GM10248 (cell line): ENCODE measurements around the gene CD99.
A peak's percentile ranks its signal among the peaks of the same experiment; 100 is the strongest.

Experiments used
- CTCF ChIA-PET: fragments of 300-600 bp; sonication (Branson Sonifier 250); formaldehyde crosslinking; extraction: SDS; loops from one replicate; lab custom pipeline; 2021; ENCODE audit warnings: antibody characterized with exemption; lab: Yijun Ruan, JAX
- POLR2A ChIA-PET: fragments of 350-650 bp; sonication (Branson Sonifier 250); formaldehyde crosslinking; extraction: SDS; loops from one replicate; lab custom pipeline; 2020; ENCODE audit warnings: antibody characterized with exemption; lab: Yijun Ruan, JAX
- DNase-seq: peaks from one replicate; pipeline ENCODE4 v3.0.0; 2012; ENCODE audit errors: extremely low spot score
- TF ChIP-seq, protein P1 (sequence below): IDR thresholded peaks from 2 replicates; pipeline ENCODE4 v1.5.1; 2012; ENCODE audit warnings: mild to moderate bottlenecking, low read depth; ENCODE audit errors: extremely low read depth, missing control alignments, control extremely low read depth

CD99 gene

DNA sequence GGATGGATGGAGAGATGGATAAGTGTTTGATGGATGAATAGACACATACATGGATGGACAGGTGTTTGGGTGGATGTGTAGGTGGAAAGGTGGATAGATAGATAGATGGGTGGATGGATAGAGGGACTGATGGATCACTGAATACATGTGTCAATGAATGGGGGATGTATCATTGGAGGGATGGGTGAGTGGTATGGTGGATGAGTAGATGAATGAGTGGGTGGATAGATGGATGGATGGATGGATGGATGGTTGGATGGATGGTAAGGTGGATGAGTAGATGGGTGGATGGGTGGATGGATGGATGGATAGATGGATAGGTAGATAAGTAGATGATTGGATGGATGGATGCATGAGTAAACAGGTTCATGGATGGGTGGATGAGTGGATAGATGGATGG, 41.1 kb upstream of the CD99 start:
- no peak for DNase-seq
- ChIA-PET POLR2A (no interaction called here), CTCF (no interaction called here)
- TF ChIP-seq, protein P1, sequence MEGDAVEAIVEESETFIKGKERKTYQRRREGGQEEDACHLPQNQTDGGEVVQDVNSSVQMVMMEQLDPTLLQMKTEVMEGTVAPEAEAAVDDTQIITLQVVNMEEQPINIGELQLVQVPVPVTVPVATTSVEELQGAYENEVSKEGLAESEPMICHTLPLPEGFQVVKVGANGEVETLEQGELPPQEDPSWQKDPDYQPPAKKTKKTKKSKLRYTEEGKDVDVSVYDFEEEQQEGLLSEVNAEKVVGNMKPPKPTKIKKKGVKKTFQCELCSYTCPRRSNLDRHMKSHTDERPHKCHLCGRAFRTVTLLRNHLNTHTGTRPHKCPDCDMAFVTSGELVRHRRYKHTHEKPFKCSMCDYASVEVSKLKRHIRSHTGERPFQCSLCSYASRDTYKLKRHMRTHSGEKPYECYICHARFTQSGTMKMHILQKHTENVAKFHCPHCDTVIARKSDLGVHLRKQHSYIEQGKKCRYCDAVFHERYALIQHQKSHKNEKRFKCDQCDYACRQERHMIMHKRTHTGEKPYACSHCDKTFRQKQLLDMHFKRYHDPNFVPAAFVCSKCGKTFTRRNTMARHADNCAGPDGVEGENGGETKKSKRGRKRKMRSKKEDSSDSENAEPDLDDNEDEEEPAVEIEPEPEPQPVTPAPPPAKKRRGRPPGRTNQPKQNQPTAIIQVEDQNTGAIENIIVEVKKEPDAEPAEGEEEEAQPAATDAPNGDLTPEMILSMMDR = no peak

DNA sequence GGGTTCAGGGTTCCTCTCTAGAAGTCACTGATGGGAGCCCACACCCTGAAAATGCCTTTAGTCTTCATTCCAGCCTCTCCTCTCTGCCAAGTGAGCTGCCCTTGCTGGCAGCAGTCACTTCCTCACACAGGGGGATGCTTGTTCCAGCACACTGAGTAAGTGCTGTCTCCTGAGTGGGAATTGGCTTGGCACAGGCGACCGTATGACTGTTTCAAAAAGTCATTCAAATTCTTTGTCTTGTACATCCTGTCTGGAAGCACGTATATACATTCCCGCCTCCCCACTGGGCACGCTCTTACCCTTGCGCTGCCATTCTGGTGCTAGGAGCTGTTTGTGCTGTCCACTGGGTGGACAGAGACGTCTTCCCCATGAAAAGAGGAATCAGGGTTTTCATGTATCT, 40.2 kb upstream of the CD99 start:
- TF ChIP-seq, protein P1 = no peak
- ChIA-PET POLR2A (no interaction called here), CTCF (no interaction called here)
- no peak for DNase-seq

DNA sequence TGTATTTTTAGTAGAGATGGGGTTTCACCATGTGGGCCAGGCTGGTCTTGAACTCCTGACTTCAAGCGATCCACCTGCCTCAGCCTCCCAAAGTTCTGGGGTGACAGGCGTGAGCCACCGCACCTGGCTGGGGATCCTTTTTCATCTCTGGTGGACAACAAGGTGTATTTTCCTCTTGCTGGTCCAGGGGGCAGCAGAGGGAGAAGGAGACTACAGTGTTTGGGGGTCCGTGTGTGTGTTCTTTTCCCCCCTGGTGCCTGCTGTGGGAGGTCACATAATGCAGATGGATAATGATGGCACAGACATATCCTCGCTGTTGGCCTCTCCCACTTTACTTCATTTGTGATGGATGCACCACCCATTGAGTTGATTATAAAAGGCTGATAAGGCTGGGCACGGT, 39.0 kb upstream of the CD99 start:
- DNase-seq = no peak
- POLR2A ChIA-PET = no interaction called here
- TF ChIP-seq, protein P1 = peak; percentile 13
- CTCF ChIA-PET = no interaction called here

DNA sequence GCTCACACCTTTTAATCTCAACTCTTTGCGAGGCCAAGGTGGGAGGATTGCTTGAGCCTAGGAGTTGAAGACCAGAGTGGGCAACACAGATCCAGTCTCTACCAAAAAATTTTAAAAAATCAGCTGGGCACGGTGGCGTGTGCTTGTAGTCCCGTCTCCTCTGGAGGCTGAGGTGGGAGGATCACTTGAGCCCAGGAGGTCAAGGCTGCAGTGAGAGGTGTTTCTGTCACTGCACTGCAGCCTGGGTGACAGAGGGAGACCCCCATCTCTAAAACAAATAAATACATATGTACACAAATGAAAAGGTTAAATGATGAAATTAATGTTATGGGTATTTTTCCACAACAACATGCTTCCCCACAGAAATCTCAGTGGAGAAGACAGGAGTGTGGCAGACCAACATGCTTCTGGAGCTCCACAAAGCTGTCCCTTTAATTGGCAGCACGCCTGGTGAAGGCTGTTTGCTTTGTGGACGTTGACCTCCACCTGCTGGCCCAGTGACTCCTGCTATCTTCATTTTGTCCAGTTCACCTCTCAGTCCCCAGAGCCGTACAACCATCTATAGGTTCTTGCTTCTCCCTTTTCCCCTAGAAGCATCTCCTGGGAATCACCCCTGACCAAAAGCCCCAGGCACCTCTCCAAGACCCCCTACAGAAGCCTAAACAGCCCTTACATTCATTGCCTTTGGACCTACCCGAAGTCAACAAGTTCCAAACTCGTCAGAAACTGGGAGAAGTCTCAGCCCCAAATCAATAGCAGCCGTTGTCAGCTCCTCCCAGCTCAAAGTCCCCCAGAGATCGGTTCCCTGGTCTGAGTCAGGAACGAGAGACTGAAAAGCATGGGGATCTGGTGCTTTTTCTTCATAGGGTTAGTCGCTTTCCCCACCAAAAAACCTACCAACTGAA, 36.4 kb upstream of the CD99 start:
- CTCF ChIA-PET = no interaction called here
- no peak for DNase-seq
- TF ChIP-seq, protein P1 = no peak
- POLR2A ChIA-PET = no interaction called here

DNA sequence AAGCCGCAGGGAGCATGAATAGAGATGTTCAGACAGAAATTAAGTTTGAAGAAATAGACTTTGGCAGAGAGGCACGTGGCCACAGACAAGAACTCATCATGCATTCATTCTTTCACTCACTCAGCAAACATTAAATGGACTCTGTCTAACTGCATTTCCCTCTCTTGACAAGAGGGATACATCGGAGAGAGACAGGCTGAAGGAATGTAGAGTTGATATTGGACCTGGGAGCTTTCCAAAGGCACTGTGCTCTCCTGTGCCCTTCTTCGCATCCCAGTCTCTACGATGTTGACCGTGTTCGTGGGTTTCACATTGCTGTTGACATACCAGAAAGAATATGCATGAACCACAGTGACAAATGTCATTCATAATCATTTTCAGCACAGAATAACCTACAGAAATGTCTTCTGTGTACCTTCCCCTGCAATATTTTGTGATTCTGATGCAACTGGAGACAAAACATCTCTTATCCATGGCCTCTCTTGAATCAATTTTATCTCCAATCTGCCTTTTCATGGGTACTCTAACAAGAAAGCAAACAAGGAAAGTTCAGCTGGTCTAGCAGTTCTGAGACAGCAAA, 34.7 kb upstream of the CD99 start:
- CTCF ChIA-PET = no interaction called here
- POLR2A ChIA-PET = no interaction called here
- TF ChIP-seq, protein P1 = no peak
- DNase-seq = no peak

DNA sequence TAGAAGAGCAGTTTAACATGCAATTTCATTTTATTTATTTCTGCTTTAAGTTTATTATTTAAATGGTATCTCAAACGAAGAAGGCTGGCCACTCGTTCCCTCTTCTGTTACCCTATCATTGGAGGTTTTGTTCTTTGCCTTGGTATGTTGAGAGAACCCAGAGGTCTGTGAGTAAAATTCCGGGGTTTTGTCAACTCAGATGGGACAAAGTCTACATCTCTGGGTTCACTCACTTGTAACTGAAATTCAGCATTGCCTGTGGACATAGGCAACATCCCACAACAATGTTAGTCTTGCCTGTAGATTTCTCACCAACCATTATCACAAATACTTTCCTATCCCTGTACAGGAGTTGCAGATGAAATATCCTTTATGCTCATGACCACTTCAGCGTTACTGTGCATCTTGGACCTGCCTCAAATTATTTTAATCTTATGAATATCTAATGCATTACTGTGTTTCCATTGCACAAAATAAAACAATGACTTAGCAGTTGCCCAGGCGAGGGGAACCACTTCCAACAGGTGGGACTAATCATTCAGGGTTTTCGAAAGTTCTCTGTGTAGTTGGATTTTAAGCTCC, 33.5 kb upstream of the CD99 start:
- ChIA-PET CTCF (no interaction called here), POLR2A (no interaction called here)
- TF ChIP-seq, protein P1 = no peak
- no peak for DNase-seq
